GM21390 (cell line): ENCODE data around the gene RAD51D.
"Not testable (repeated sequence)": the region's sequence is repeated elsewhere in the genome, so short reads cannot be mapped to it uniquely, and the experiment has no call there.

ENCODE experiments used
- ATAC-seq: cut with Tn5 transposase; IDR thresholded peaks from one replicate; pipeline ENCODE4 v1.9.1; 2021; ENCODE audit not compliant: unreplicated experiment

RAD51D gene

DNA sequence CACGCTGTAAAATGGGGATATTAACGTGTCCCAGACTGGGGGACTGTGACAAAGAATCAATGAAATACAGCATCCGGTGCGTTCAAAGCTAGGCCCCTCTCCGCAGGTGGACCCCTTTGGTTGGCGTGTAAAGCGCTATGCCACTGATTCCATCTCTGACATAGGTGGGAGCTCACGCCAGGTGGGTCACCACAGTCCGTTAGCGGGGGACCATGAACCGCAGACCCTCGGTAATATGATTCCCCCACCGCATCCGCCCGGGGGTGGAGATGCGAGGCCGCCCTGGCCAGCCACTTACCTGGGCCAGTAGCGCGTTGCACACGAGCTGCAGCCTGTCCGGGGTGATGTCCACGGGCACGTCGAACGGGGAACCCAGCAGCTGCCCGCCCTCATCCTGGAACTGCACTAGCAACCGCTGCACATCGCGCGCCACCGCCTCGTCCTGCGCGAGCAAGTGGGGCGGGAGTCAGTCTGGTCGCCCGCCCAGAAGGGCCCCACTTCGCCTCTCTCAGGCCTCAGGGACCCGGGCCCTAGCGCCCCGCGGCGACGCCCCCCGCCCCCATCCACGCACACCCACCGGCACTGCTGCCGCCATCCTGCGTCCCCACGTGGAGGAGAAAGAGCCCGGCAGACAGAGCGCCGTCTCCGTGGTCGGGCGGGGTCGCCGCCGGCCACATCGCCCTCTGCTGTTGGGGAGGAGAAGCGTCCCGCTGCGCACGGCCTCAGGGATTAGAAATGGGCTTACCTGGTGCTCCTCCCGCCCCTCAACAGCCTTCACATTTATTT lies 22.2 kb upstream of the RAD51D start, which contains the start of gene NLE1:
Gene NLE1 (minus strand): TSS at position 623 of the 786 bp plus-strand sequence. CDS start 28 bp downstream, at position 595.
- peak; percentile 85 for ATAC-seq

DNA sequence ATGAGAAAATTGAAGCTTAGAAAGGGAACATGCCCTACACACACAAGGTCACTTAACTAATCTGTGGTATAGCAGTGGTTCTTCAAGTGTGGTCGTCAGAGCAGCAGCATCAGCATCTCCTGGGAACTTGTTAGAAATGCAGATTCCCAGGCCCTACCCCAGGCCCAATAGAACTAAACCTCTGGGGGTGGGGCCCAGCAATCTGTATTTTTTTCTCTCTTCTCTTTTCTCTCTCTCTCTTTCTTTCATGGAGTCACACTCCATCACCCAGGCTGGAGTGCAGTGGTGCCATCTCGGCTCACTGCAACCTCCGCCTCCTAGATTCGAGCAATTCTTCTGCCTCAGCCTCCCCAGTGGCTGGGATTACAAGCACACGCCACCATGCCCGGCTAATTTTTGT lies 18.6 kb upstream of the RAD51D start:
- no peak for ATAC-seq

GRCh38 chr17:35135322-35135721 lies 15.7 kb upstream of the RAD51D start:
- no peak for ATAC-seq

- no peak for ATAC-seq
Measured at GRCh38 chr17:35132816-35133550, 13.3 kb upstream of the RAD51D start.

GRCh38 chr17:35132099-35132498 lies 12.4 kb upstream of the RAD51D start:
- ATAC-seq = no peak

DNA sequence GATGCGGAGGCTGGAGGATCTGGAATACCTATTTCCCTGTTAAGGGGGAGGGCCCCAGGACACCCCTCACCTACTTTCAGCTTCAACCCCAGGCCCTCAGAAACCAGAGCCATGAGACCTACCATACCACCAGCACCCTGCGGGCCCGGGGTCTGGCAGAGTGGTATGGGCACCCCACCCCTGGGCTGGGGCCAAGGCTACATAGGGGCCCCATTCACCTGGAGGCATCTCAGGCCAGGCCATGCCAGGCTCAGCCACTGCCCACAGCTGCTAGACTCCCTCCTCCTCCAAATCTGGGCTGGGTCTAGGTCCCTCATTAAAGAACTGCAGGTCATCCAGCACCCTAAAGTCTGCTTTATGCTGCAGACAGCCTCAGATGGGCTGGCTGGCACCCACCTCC lies 10.7 kb upstream of the RAD51D start:
- no peak for ATAC-seq

- ATAC-seq = no peak
Measured at GRCh38 chr17:35129973-35130351, 10.3 kb upstream of the RAD51D start.

GRCh38 chr17:35129154-35129972 lies 9.7 kb upstream of the RAD51D start:
- no peak for ATAC-seq

DNA sequence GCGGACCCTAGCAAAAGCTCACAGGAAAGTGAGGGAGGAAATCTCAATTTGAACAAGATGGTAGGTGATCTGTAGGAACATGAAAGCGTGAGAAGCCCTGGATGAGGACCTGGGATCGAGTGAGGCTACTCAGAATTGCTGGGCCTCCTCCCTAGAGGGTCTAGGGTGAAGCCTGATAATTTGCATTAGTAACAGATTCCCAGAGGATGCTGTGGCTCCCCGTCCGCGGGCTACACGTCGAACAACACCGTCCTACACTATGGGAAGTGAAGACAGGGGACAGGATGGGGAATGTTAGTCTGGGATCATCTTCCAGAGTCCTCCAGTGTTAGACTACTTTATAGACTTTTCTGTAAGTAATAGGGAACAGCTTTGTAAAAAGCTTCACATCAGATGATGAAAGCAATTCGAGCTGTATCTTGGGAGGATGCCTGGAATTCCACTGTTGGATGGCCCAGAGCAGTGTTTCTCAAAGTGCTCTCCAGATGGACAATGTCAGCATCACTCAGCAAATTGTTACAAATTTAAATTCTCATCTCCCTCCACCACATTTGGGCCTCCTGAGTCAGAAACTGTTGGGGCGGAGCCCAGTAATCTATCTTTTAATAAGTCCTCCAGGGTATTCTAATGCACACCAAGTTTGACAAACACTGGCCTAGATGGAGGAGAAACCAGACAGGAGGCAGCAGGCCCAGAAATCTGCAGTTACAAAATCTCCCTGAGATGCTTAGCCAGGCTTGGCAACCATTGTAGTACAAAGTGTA lies 8.3 kb upstream of the RAD51D start:
- ATAC-seq = no peak

DNA sequence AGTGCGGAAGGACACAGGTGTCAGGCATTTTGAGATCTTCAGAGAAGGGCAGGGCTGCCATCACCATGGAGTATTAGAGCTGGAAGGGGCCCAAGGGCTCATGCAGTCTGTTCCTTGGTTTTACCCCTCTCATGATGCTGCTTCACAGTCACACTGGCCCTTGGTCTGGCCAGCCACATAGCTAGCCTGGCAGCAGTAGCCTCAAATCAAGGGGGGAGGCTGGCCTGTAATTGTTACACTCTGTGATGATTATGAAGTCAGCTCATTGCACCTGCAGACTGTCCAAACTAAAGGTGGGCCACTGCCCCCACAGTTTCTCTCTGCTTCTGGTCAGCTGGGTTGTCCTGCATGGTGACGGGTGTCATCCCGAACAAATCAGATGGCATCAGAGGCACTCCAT lies 1.7 kb upstream of the RAD51D start, which contains the start of gene FNDC8:
Gene FNDC8 (plus strand): TSS at position 301 of the 400 bp plus-strand sequence. CDS start 79 bp downstream, at position 380.
- no peak for ATAC-seq

- ATAC-seq = no peak
Measured at GRCh38 chr17:35117984-35118383, 1.7 kb downstream of the RAD51D start.

- ATAC-seq = no peak
Measured at GRCh38 chr17:35116845-35117244, 2.8 kb downstream of the RAD51D start.

GRCh38 chr17:35110791-35111190 lies 8.9 kb downstream of the RAD51D start:
- ATAC-seq = not testable (repeated sequence)

- ATAC-seq = no peak
Measured at GRCh38 chr17:35104844-35105450, 14.7 kb downstream of the RAD51D start.

DNA sequence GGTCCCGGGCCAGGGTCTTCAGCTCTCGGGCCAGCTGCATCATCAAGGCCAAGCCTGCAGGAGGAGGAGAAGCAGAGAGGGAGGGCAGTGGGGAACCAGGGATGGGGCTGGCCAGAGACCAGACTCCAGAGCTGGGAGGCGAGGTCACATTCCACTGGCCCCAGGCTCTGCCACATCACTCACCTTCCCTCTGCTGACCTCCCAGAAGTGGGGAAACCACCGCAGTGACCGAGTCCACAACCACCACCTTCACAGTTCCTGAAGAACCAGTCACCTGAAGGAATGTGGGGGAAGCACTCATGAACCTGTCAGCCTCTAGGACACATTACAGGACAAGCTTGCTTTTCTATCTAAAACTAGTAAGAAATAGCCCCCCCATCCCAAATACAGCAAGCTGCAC lies 16.4 kb downstream of the RAD51D start:
- ATAC-seq = no peak

DNA sequence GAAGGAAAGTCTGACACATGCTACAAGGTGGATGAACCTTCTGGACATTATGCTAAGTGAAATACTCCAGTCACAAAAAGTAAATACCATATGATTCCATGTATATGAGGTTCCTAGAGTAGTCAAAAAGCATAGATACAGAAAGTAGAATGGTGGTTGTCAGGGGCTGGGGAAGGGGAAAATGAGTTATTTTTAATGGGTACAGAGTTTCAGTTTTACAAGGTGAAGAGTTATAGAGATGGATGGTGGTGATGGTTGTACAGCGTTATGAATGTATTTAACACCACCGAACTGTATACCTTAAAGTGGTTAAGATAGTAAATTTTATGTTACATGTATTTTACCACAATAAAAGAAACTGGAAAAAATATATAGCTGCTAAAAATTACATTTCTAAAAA lies 17.9 kb downstream of the RAD51D start:
- no peak for ATAC-seq

- no peak for ATAC-seq
Measured at GRCh38 chr17:35101036-35101435, 18.6 kb downstream of the RAD51D start.

DNA sequence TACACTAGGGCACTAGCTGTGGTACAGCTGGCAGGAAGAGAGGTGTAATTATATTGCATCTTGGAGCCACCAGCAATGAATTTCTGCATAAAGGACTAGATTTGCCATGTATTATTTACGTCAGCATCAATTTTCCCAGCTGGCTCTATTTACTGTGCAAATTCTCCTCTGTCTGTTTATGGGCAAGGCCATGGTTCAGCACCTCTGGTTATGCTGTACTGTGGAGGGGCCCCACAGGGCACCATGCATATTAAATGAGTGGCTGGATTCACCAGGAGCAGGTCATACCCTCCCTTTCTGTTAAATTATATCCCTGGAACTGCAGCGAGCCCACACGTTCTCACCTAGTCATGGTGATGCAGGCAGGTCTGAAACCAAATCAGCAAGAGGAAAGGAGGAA lies 19.8 kb downstream of the RAD51D start:
- ATAC-seq = no peak

GRCh38 chr17:35097776-35098175 lies 21.9 kb downstream of the RAD51D start:
- ATAC-seq = no peak

GRCh38 chr17:35095741-35096140 lies 23.9 kb downstream of the RAD51D start:
- ATAC-seq = no peak
